CD4-positive, alpha-beta T cell (primary cell): ENCODE data around the gene VIPR2. TPM values are rescaled to one million over a fixed set of nuclear protein-coding genes. Genes with fewer than 3 reads are reported as not detected.

Source experiments
- ATAC-seq: fragments of 200-7000 bp; cut with Tn5 transposase; one replicate; pipeline ENCODE4 v1.10.0; 2022; ENCODE audit warnings: mild to moderate bottlenecking; ENCODE audit not compliant: poor library complexity
- CTCF ChIA-PET: fragments of 350-600 bp; sonication (Branson Sonifier 250); formaldehyde crosslinking; loops from one replicate; lab custom pipeline; 2021; ENCODE audit warnings: antibody characterized with exemption, inconsistent platforms; lab: Charles Lee
- POLR2A ChIA-PET: fragments of 350-600 bp; sonication (Branson Sonifier 250); formaldehyde crosslinking; loops from one replicate; lab custom pipeline; 2021; ENCODE audit warnings: antibody characterized with exemption, inconsistent platforms; lab: Charles Lee
- DNase-seq, 14 experiments: peaks; one replicate each; pipeline ENCODE4 v3.0.0-alpha.2; 2013 to 2020; ENCODE audit warnings: mixed read lengths in 2 of 14
- H3K27ac ChIP-seq, 2 donors: one replicate each; pipeline versions ENCODE4 v1.5.1 to v1.7.0; 2013; ENCODE audit warnings: low read length in 2 of 2, low read depth in 1 of 2, mild to moderate bottlenecking in 1 of 2
- H3K27me3 ChIP-seq, 2 experiments: 1 replicate in 1 of 2; 2 replicates in 1 of 2; pipeline versions ENCODE4 v1.6.1 to v1.7.0; 2013; ENCODE audit warnings: low read length in 2 of 2, control low read depth in 1 of 2, mild to moderate bottlenecking in 1 of 2, moderate library complexity in 1 of 2; ENCODE audit not compliant: insufficient read depth in 2 of 2, control insufficient read depth in 1 of 2
- H3K36me3 ChIP-seq: one replicate; pipeline ENCODE4 v1.6.1; 2013; ENCODE audit warnings: low read length, control low read depth; ENCODE audit not compliant: insufficient read depth
- H3K4me1 ChIP-seq: one replicate; pipeline ENCODE4 v1.6.1; 2013; ENCODE audit warnings: low read length, control low read depth; ENCODE audit not compliant: insufficient read depth
- H3K4me3 ChIP-seq: one replicate; pipeline ENCODE4 v1.5.1; 2013; ENCODE audit warnings: mild to moderate bottlenecking, low read length, moderate library complexity
- H3K9me3 ChIP-seq, 2 experiments: 1 replicate in 1 of 2; 2 replicates in 1 of 2; pipeline versions ENCODE4 v1.6.1 to v1.7.0; 2013; ENCODE audit warnings: low read length in 2 of 2, mild to moderate bottlenecking in 2 of 2, control low read depth in 1 of 2, moderate library complexity in 1 of 2; ENCODE audit not compliant: control insufficient read depth in 1 of 2, insufficient read depth in 1 of 2
- H3K27ac Mint-ChIP-seq: one replicate; pipeline ENCODE4 v1.8.0; 2020; ENCODE audit warnings: mixed read lengths
- H3K27me3 Mint-ChIP-seq: one replicate; pipeline ENCODE4 v1.8.0; 2021; ENCODE audit warnings: mixed read lengths
- H3K36me3 Mint-ChIP-seq: one replicate; pipeline ENCODE4 v1.8.0; 2021; ENCODE audit warnings: low read depth, mixed read lengths
- H3K4me1 Mint-ChIP-seq: one replicate; pipeline ENCODE4 v1.8.0; 2021; ENCODE audit warnings: low read depth, mixed read lengths
- H3K4me3 Mint-ChIP-seq: one replicate; pipeline ENCODE4 v1.8.0; 2020; ENCODE audit warnings: mild to moderate bottlenecking, mixed read lengths
- H3K9me3 Mint-ChIP-seq: one replicate; pipeline ENCODE4 v1.8.0; 2020; ENCODE audit warnings: mixed read lengths
- CTCF ChIP-seq: fragments of 200-600 bp; IDR thresholded peaks from one replicate; pipeline ENCODE4 v1.8.0; 2022; ENCODE audit warnings: antibody characterized with exemption, mild to moderate bottlenecking
- intact Hi-C, 2 experiments: fragments of 100-400 bp; cut with DNase I in 1 of 2; cut with micrococcal nuclease in 1 of 2; formaldehyde crosslinking; loops; one replicate each; pipeline versions ENCODE4 v1.15.1 to v1.9.0; 2023 to 2025; cut with DNase I, micrococcal nuclease
- total RNA-seq, 174 experiments: library from RNA in 2 of 174; stranded (reverse) in 2 of 174; gene quantifications; one replicate each; pipeline ENCODE4 v1.2.3 and lab custom pipeline; 2021 to 2026

The VIPR2 gene
- total RNA-seq, 2 experiments from 2014 or later: 0.59 to 0.80 TPM

- H3K27me3 ChIP-seq: no peaks in the 10 kb centered on the region
- H3K4me3 ChIP-seq: no peak overlapping the region
- Mint-ChIP-seq H3K27ac (peak overlapping the region; percentile 43), H3K4me1 (peaks cover 9% of the 10 kb centered on the region), H3K27me3 (no peaks in the 10 kb centered on the region), H3K4me3 (no peak overlapping the region), H3K36me3 (no peaks in the 10 kb centered on the region), H3K9me3 (no peaks in the 10 kb centered on the region)
- no peaks in the 10 kb centered on the region for H3K36me3 ChIP-seq
- no peak for DNase-seq
- ChIA-PET CTCF (no interaction called here), POLR2A (no interaction called here)
- ATAC-seq: peak; percentile 41
- intact Hi-C loops: no loop called here
- H3K4me1 ChIP-seq: no peaks in the 10 kb centered on the region
- no peak overlapping the region for H3K27ac ChIP-seq
- peaks cover 0 to 23% of the 10 kb centered on the region in 2 experiments for H3K9me3 ChIP-seq
- no peak for TF ChIP-seq CTCF
Observed at GRCh38 chr7:159019111-159019510, 125.6 kb downstream of the VIPR2 start.

- Histone ChIP-seq H3K36me3 (no peaks in the 10 kb centered on the region), H3K27ac (no peak overlapping the region), H3K4me1 (no peaks in the 10 kb centered on the region), H3K27me3 (no peaks in the 10 kb centered on the region), H3K4me3 (no peak overlapping the region), H3K9me3 (peaks cover 0 to 22% of the 10 kb centered on the region in 2 experiments)
- no peak for DNase-seq
- POLR2A ChIA-PET: no interaction called here
- H3K36me3 Mint-ChIP-seq: no peaks in the 10 kb centered on the region
- intact Hi-C loops: no loop called here
- TF ChIP-seq CTCF: no peak
- CTCF ChIA-PET: no interaction called here
- no peaks in the 10 kb centered on the region for H3K9me3 Mint-ChIP-seq
- H3K4me1 Mint-ChIP-seq: peaks cover 10% of the 10 kb centered on the region
- H3K4me3 Mint-ChIP-seq: no peak overlapping the region
- ATAC-seq: peak; percentile 64
- H3K27me3 Mint-ChIP-seq: no peaks in the 10 kb centered on the region
- no peak overlapping the region for H3K27ac Mint-ChIP-seq
Observed at GRCh38 chr7:159017741-159018140, 126.9 kb downstream of the VIPR2 start.

GRCh38 chr7:159017210-159017609 is 127.5 kb downstream of the VIPR2 start:
- CTCF ChIA-PET: no interaction called here

More at GRCh38 chr7:159017210-159017609, 127.5 kb downstream of the VIPR2 start:
- intact Hi-C loops: no loop called here
- no peak for DNase-seq
- Histone ChIP-seq H3K36me3 (no peaks in the 10 kb centered on the region), H3K9me3 (peaks cover 0 to 17% of the 10 kb centered on the region in 2 experiments), H3K4me1 (no peaks in the 10 kb centered on the region), H3K27me3 (no peaks in the 10 kb centered on the region), H3K27ac (no peak overlapping the region), H3K4me3 (no peak overlapping the region)
- Mint-ChIP-seq H3K27me3 (no peaks in the 10 kb centered on the region), H3K36me3 (no peaks in the 10 kb centered on the region), H3K4me1 (peaks cover 15% of the 10 kb centered on the region), H3K27ac (no peak overlapping the region), H3K9me3 (no peaks in the 10 kb centered on the region), H3K4me3 (no peak overlapping the region)
- no peak for ATAC-seq
- POLR2A ChIA-PET: no interaction called here
- no peak for TF ChIP-seq CTCF
